Measurements from ENCODE around the gene CHMP2A. TPM values are rescaled to one million over a fixed set of nuclear protein-coding genes. Genes with fewer than 3 reads are reported as not detected.

The CHMP2A gene
- total RNA-seq, 1 donor: 111 TPM

- DNase-seq (ENCODE audit: low read depth): no peak
- no peak for TF ChIP-seq CTCF (IDR thresholded peaks at IDR 0.05; ENCODE audit: insufficient read depth, low read depth, low read length)
- H3K4me3 ChIP-seq (ENCODE audit: low read depth, low read length): no peak overlapping the region
Observed at GRCh38 chr19:58516246-58516836, 38.6 kb downstream of the CHMP2A start.

DNA sequence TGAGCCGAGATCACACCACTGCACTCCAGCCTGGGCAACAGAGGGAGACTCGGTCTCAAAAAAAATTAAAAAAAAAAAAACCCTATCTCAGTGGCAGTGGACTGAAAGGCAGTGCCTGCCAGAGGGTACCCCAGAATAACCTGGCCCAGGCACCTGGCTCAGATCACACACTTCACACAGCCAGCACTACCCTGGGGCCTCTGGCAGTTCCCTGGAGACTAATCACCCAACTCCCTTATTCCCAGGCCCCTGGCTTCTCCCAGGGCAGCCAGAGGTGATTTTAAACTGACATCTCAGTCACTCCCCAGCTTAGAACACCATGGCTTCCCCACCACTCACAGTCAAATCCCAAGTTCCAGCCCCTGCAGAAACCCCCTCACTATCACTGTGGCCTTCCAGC, 39.6 kb downstream of the CHMP2A start:
- no peak overlapping the region for H3K4me3 ChIP-seq (ENCODE audit: low read depth, low read length)
- no peak for TF ChIP-seq CTCF (IDR thresholded peaks at IDR 0.05; ENCODE audit: insufficient read depth, low read depth, low read length)
- DNase-seq (ENCODE audit: low read depth): no peak

GRCh38 chr19:58514564-58515022, 40.3 kb downstream of the CHMP2A start:
- no peak for DNase-seq (ENCODE audit: low read depth)
- peak overlapping the region; percentile 50 for H3K4me3 ChIP-seq (ENCODE audit: low read depth, low read length)
- TF ChIP-seq CTCF (IDR thresholded peaks at IDR 0.05; ENCODE audit: insufficient read depth, low read depth, low read length): no peak

DNA sequence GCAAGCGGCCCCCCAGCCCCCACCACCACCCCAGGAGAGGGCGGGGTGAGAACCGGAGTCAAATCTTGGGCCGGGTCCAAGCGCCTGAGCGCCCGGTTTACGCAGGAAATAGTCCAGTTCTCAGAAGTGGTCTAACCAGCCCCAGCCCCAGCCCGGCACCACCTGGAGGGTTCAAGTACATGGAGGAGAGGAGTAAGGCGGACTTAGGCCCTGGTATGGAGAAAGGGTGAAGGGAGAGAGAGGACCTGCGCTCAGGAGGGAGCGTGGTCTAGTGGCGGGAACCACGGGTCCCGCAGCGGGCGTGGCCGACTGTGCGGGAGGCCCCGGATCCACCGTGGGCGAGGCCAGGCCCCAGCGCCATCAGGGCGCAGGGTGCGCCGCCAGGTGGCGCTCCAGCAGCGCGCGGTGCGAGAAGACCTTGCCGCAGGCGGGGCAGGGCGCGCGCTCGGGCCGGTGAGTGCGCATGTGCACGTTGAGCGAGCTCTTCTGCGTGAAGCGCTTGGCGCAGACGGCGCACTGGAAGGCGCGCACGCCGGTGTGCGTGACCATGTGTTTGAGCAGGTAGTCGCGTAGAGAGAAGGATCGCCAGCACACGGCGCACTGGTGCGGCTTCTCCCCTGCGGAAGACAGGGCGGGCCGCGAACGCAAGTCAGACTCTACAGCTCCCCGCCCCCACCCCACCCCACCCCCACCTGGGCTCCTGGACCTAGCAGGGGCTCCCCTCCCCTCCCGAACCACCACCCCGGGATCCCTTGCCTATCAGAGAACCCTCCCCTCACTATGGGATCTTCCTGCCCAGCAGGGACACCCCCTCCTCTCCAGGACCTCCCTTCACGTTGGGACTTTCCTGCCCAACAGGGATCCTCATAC, 41.0 kb downstream of the CHMP2A start:
- DNase-seq (ENCODE audit: low read depth): peak; percentile 83

GRCh38 chr19:58513213-58513693, 41.7 kb downstream of the CHMP2A start:
- DNase-seq (ENCODE audit: low read depth): no peak
- no peak for TF ChIP-seq CTCF (IDR thresholded peaks at IDR 0.05; ENCODE audit: insufficient read depth, low read depth, low read length)
- H3K4me3 ChIP-seq (ENCODE audit: low read depth, low read length): no peak overlapping the region

More for the DNA sequence above, 41.0 kb downstream of the CHMP2A start:
- H3K4me3 ChIP-seq (ENCODE audit: low read depth, low read length): peak overlapping the region; percentile 50
- TF ChIP-seq CTCF (IDR thresholded peaks at IDR 0.05; ENCODE audit: insufficient read depth, low read depth, low read length): peak; percentile 68

DNA sequence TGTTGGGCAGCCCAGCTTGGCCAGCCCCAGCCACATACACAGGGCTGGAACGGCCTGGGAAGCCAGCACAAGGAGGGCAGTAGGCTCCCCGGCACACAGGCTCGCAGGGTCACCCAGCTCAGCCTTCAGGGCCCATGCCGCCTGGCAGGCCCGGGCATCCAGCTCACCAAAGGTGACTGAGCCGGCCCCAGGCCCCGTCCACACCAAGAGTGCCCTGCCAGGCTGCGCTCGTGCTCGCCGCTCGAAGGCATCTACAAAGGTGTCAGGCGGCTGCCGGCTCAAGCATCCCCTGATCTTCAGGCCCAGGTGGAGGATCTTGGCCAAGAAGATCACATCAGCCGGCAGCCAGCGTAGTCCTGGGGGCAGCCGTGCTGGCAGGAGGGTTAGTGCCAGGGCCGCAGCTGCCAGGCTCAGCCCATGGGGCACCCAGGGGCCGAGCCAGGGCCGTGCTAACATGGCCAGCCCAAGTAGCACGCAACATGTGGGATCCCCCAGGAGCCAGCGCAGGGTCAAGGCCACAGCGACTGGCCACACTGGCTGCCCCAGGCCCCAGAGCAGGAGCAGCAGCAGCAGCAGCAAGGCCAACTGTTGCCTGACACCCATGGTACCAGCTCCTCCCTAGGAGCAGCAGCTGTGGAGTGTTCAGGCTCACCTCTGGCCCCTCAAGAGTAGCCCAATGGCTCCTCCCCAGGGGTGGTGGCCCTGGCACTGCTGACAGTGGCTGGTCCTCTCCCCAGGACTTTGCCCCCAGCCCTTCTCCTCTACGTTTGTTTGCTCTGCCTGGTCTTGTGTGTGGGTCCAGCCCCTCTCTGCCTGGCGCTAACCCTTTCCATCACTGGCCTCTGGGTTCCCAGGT, 43.3 kb downstream of the CHMP2A start, which contains the start of gene SLC27A5:
Gene SLC27A5, minus strand, starts transcription at position 640 of the 856 bp plus-strand sequence. Its CDS starts 37 bp downstream, at position 603.
- DNase-seq (ENCODE audit: low read depth): no peak
- H3K4me3 ChIP-seq (ENCODE audit: low read depth, low read length): no peak within 1 kb of the TSS
- no peak for TF ChIP-seq CTCF (IDR thresholded peaks at IDR 0.05; ENCODE audit: insufficient read depth, low read depth, low read length)

All from fibroblast of villous mesenchyme (primary cell).